Measurements from ENCODE around the gene RGCC.
"Not testable (repeated sequence)": the region's sequence is repeated elsewhere in the genome, so short reads cannot be mapped to it uniquely, and the experiment has no call there.

Gene RGCC

DNA sequence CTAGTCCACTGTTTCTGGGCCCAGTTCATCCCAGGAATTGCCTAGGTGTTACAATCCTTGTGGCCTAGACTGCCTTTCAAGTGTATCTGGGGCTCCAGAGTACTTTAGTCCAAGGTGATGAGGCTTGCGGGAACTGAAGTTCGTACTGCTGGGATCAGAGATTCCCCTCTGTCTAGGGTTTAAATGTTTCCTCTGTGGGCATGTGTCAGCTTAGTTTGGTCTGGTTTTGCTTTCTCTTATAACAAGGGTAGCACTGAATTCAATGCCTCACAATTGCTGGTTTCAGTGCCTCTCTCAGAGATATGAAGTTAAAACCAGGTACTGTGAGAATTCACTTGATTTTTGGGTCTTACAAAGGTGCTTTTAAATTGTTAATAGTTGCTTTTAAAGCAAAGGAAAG, 30.8 kb downstream of the RGCC start:
- no peak for DNase-seq (ENCODE audit: extremely low read depth in 1 of 2, low read depth in 1 of 2)

DNA sequence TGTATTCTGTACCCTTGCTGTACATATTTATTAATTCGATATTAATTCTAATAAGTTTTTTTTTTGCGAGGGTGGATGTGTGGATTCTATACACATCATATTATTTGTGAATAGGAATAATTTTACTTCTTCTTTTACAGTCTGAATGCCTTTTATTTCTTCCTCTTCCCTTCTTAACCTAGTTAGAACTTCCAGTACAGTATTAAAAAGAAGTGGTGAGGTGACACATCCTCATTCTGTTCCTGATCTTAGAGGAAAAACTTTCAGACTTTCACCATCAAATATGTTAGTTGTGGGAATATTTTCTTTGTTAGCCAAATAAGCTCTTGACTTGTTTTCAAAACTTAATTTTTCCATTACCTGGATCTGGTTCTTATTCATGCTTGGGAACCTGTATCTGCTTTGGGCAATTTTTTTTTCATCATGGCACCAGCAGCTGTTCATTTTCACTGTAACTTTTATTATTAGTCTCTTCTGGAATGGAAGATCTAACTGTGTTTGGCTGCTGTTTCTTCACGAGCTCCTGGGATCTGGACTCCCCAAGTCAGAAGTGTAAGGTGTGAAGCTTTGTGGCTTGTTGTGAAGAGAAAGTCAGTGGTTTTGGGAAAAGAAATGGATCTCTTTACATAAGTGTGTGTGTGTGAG, 33.1 kb downstream of the RGCC start:
- no peak for DNase-seq (ENCODE audit: extremely low read depth in 1 of 2, low read depth in 1 of 2)

DNA sequence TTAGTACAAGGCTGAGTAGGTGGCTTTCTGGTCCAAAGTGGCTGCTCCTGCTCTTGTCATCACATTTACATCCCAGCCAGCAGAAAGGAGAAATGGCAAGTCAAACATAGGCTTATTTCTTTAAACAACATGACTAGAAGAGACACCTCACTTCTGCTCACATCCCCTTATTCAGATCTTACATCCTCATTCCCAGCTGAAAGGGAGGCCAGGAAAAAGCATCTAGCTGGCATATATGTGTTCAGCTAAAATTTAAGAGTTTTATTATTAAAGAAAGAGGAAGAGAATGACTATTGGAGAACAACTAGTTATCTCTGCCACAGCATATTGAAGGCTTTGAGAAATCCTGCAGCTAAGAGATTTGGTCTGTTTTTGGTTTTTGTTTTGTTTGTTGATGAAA, 34.1 kb downstream of the RGCC start:
- no peak for DNase-seq (ENCODE audit: extremely low read depth in 1 of 2, low read depth in 1 of 2)

DNA sequence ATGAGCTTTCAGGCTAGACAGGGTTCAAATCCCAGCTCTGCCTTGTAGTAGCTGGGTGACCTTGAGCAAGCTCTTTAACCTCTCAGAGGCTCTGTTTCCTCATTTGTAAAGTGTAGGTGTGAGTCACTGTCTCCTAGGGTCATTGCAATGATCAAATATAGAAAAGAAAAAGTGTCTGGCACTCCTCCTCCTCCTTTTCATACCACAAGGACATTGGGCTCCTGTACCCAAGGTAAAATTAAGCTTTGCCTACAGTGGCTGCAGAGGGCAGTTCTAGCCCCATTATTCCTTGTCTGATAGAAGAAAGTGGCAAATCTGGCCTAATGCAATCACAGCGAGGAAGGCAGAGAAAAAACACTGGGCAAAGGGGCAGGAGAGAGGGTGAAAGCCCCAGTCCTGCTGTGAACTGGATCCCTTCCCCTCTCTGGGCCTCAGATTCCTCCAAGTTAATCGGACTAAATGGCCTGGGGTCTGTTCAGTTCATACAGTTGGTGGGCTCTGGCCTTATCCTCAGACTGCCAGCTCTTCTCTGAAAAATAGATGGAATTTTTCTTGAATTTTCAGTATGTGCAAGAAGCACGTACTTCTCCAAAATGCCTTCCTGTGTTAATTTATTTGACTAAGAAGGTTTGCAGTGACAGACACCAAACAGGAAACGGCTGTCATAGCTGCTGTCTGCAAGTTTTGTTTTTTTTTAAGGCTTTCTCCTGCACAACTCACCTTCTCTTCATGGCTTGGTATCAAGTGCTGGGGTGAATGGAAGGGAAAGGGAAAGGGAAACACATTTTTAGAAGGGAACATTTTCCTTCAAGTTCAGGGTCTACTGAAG, 35.3 kb downstream of the RGCC start:
- DNase-seq (ENCODE audit: extremely low read depth in 1 of 2, low read depth in 1 of 2): no peak

DNA sequence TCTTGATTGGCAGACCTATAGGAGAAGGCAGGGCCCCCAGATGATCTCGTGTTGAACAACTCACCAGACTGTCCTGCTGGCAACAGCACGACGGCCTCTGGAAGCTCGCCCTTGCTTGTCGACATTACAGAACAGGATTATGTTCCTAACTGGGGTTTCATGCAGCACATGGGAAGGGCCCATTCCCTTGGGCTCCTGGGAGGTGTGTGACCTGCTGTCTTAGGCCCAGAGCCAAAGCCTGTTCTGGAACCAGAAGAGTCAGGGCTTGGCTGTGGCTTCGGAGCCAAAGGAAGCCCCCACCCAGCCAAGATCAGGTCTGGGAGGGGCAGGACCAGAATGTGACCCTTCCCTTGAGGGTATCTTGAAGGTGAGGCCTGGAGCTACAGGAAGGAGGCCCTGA, 36.9 kb downstream of the RGCC start:
- no peak for DNase-seq (ENCODE audit: extremely low read depth in 1 of 2, low read depth in 1 of 2)

DNA sequence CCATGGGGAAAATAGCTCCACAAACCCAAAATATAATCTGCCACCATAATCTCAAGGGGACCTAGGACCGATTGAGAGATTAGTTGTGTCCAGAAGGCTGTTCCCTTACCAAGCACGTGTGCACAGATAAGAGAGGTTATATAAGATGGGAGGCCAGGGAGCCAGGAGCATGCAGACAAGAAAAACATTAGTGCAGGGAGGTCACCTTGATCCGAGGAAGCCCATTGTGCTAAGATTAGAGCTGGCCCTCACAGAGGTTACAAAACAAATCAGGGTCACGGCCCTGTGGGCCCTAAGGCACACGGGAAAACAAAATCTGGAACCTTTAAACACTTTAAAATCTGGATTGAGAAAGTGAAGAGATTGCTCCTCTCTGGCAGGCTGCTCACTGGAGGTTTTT, 37.7 kb downstream of the RGCC start:
- DNase-seq (ENCODE audit: extremely low read depth in 1 of 2, low read depth in 1 of 2): no peak

DNA sequence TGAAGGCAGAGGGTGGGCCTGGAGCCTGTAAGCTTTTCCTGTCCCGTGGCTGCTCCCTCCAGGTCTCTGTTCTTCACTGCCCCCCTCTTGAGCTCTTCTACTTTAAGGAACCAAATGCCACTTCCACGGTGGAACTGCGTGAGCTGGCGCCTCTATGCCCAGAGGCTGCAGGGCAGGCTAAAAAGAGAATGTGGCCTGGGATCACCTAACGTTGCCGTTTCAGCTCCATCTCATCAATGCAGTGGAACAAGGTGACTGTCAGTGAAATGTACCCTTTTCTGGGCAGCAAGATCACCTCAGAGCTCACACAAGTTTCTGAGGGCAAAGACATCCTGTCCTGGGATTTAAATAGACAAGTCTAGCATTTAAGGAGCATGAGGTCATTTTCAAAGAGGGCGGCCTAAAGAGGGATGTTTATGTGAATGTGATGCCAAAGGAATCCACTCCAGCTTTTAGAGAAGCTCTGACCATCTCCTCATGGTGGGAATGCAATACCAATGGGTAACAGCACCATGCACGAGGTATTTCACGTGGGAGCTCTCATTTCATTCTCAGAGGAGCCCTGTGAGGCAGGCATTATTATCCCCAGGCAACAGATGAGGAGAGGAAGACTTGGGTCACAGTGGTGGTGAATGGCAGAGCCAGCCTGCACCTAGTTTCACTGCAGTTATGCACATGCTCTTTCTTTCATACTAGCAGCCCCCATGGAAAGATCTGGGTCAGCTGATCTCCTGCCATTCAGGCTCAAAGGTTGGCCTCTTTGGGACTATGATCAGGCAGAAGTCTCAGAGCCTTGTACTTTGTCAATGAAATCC, 39.3 kb downstream of the RGCC start:
- DNase-seq (ENCODE audit: extremely low read depth in 1 of 2, low read depth in 1 of 2): no peak

DNA sequence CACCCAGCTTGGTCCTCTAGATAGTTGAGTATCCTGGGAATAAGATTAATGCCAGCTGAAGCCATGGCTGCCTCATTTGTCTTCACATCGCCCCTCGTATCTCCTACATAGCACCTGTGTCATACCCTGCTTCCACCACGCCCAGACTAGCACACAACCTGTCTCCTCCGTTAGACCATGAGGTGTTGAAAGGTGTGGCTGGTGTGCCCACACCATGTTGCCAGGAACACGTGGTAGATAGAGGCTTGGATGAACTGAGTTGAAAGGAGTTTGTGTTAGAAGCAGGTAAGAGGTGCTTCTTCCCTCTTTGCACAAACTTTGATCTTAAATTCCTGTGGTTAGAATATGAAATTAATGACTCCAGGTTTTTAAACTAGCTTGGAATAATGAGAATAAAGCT, 40.1 kb downstream of the RGCC start:
- no peak for DNase-seq (ENCODE audit: extremely low read depth in 1 of 2, low read depth in 1 of 2)

DNA sequence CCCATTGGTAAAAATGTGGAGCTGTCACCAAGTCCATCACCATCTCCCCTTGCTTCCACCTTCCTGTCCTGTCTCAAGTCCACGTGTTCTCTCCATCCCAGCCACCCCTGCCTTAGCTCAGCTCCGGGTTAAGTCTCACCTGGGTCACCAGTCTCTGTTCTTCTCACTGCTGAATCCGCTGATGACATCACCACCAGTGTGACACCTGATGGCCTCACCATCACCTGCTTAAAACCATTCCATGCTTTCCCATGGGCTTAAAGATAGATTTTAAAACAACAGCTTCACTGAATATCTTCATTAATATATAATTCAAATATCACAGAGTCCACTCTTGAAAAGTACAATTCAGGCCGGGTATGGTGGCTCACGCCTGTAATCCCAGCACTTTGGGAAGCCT, 42.1 kb downstream of the RGCC start:
- no peak for DNase-seq (ENCODE audit: extremely low read depth in 1 of 2, low read depth in 1 of 2)

DNA sequence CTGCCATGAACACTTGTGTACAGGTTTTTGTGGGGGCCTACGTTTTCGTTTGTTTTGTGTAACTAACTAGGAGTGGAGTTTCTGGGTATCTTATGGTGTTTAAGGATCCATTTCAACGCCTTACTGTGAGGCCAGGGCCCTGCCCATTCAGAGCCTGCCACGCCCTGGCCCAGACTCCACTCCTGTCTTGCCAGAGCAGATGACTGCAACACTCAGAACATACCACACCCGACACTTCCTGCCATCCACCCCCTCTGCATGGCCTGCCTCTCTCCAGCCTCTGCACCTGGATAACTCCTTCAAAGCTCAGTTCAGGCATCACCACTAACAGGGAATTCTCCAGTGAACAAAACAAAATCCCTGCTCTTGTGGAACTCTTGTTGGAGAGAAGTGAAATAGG, 43.2 kb downstream of the RGCC start:
- no peak for DNase-seq (ENCODE audit: extremely low read depth in 1 of 2, low read depth in 1 of 2)

DNA sequence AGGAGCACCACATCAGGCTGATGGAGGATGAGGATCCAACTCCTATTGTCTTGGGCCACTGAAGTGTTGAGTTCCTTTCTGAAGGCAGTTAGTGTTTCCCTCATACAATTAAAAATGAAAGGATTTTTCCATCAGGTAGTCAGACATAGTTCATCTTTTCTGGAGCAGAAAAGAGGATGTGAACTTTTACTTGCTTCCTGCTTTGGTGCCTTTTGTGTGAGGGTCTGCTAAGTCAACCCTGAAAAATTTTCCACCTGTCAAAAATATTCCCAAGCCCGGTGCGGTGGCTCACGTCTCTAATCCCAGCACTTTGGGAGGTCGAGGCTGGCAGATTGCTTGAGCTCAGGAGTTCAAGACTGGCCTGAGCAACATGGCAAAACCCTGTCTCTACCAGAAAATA, 43.9 kb downstream of the RGCC start:
- no peak for DNase-seq (ENCODE audit: extremely low read depth in 1 of 2, low read depth in 1 of 2)

DNA sequence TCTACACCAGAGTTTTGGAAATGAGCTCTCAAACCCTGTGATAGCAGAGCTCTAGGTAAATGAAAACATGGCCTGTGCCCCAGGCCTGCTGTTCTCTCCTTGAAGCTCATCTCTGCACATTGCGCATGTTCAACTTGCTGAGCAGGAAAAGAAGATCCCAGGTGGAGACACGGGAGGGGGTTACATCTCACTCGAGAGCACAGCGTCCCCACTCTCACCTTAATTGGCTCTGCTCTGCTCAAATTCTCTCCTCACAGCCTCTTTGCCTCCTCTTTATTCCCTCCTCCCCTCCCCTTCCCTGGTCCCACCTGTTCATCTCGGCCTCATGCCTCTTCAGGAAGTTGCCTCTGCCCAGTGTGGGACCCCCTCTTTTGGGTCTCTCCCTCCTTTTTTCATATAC, 44.7 kb downstream of the RGCC start:
- no peak for DNase-seq (ENCODE audit: extremely low read depth in 1 of 2, low read depth in 1 of 2)

DNA sequence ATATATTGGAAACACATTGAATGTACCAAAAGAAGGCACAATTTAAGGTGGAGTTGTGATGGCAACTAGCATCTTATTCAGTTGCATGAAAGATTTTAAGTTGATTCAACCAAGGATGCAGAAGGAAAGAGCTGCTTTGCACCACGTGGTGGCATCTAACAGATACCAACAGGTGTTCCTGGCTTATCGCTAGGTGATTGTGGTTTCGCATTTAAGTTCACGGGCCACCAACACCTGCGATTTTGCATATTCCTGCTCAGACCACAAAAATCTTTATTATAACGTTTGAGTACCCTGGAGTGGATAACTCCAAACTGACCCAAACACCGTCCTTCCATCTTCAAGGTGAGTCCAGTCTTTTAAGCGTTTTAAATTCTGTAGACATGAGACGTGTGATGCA, 45.3 kb downstream of the RGCC start:
- DNase-seq (ENCODE audit: extremely low read depth in 1 of 2, low read depth in 1 of 2): no peak

DNA sequence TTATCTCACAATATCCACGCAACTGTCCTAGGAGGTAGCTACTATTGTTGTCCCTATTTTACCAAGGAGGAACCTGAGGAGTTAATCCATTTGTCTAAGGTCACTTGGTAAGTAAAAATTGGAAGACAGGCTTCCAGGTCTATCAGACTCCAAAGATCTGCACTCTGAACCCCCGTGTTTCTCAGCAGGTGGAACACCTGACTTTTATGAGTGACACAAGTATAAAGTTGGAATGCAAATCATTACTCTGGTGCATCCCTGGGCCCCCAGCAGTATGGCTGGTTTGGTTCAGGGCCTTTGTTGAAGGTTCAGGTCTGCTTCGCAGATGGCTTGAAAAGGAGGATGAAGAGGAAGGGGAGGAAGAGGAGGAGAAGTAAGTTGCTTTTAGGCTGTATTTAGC, 46.0 kb downstream of the RGCC start:
- DNase-seq (ENCODE audit: extremely low read depth in 1 of 2, low read depth in 1 of 2): no peak

DNA sequence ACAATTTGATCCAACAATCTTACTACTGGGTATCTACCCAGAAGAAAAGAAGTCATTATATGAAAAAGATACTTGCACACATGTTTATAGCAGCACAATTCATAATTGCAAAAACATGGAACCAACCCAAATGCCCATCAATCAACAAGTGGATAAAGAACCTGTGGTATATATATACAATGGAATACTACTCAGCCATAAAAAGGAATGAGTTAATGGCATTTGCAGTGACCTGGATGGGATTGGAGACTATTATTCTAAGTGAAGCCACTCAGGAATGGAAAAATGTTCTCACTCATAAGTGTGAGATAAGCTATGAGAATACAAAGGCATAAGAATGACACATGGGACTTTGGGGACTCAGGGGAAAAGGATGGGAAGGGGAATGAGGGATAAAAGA, 47.3 kb downstream of the RGCC start:
- not testable (repeated sequence) for DNase-seq (ENCODE audit: extremely low read depth in 1 of 2, low read depth in 1 of 2)

DNA sequence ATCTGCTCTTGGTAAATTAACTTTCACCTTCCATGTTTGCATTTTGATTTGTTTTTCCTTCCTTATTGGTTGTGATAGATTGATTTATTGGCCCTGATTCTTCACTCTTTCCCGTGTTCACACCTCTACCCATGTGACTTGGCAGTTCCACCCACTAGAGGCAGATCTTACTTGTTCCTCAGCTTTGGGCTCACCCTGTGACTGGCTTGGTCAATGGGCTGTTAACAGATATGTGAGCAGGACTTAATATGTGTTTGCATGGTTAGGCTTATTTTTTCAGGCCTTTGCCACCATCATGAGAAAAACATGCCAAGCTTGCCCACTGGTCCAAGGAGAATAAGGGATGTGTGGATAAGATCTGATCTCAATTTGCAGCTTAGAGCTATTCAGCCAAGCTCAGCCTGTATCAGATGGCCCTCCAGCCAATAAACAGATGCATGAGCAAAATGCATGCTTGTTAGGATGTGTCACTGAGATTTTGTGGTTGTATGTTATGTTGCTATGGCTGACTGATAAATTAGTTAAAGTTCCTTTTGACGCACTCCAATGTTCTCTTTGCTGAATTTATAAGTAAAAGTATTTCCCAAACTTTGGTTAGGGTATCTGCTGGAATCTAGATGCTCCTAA, 48.0 kb downstream of the RGCC start:
- DNase-seq (ENCODE audit: extremely low read depth in 1 of 2, low read depth in 1 of 2): no peak

DNA sequence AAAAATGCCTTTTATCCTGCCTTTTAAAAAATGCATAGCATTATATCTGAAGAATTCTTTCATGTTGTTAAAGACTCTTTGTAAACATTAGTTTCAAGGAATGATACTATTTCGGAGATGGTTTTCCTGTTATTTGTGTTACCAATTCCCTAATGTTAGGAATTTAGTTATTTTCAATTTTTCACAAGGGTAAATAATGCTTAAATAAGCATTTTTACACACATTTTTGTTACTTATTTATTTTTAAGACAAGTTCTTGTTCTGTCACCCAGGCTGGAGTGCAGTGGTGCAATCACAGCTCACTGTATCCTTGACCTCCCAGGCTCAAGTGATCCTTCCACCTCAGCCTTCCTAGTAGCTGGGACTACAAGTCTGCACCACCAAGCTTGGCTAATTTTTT, 49.0 kb downstream of the RGCC start:
- DNase-seq (ENCODE audit: extremely low read depth in 1 of 2, low read depth in 1 of 2): no peak

DNA sequence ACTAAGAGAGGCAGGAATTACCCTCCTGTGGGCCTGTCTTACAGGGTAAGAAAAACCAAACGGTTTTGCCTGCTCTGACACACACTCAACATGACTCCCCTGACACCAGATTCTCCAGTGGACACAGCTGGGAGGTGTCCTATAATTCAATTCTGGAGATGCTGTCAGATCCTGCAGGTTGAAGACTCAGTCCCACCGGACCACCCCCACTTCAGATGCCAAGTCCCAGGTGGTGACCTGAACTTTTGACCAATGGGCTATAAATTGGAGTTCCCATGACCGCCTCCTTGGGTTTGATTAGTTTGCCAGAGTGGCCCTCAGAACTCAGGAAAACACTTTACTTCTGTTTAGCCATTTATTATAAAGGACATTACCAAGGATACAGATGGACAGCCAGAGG, 52.6 kb downstream of the RGCC start:
- no peak for DNase-seq (ENCODE audit: extremely low read depth in 1 of 2, low read depth in 1 of 2)

DNA sequence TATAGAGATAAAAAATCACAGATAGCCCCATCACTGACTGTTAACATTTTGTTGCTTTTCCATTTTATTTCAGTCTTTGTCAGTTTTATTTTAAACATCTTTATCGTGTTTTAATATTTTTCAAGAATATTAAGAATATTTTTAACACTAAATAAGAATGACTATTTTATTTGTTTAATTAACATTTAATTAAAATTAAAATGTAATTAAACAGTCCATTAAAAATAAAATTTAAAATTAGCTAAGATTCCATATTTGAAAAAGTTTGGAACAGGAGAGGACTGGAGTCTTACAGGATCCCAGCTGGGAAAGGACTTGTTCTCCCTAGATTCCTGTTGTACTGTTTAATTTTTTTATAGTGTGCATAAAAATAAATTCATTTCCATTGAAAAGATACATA, 54.5 kb downstream of the RGCC start:
- no peak for DNase-seq (ENCODE audit: extremely low read depth in 1 of 2, low read depth in 1 of 2)

DNA sequence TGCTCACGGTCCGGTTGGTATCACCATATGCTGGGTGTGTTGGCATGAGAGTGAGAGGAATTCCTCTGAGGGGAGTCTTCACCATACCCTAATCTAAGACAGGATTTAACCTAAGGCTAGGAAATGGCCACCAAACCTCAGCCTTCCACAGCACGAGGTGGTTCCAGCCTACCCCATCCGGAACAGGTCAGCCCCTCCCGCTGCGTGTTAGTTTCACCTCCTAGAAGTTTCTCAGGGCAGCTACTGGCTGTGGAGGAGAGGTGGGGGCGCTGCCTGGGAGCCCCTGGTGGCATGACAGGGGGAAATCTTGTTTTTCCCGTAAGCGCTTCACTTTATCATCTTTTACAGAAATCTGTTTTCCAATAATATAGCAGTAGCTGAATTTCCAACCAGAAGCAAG, 55.1 kb downstream of the RGCC start:
- no peak for DNase-seq (ENCODE audit: extremely low read depth in 1 of 2, low read depth in 1 of 2)

DNA sequence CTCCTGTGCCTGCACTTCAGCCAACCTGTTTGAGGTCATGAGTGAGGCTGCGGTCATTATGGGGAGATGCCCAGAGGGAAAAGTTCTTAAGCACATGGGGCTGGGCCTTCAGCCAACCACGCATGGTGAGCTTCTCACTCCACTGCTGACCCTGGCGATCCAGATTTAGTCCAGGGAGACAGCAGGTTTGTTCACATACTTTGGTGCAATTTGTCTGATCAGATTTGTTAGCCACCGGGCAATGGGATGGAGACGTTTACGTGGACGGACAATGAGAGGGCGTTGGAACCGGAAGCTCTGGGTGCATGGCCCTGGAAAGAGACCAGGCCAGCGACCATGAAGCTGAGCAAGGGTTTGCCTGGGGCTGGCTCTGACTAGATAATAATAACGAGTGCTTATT, 56.2 kb downstream of the RGCC start:
- DNase-seq (ENCODE audit: extremely low read depth in 1 of 2, low read depth in 1 of 2): no peak
